HG03469 (cell line): ENCODE data around the gene TOR1A.

Source experiments
- ATAC-seq: cut with Tn5 transposase; IDR thresholded peaks from one replicate; pipeline ENCODE4 v1.9.1; 2021; ENCODE audit warnings: mild to moderate bottlenecking, moderate library complexity, moderate number of reproducible peaks; ENCODE audit not compliant: unreplicated experiment

Gene TOR1A, protein sequence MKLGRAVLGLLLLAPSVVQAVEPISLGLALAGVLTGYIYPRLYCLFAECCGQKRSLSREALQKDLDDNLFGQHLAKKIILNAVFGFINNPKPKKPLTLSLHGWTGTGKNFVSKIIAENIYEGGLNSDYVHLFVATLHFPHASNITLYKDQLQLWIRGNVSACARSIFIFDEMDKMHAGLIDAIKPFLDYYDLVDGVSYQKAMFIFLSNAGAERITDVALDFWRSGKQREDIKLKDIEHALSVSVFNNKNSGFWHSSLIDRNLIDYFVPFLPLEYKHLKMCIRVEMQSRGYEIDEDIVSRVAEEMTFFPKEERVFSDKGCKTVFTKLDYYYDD

DNA sequence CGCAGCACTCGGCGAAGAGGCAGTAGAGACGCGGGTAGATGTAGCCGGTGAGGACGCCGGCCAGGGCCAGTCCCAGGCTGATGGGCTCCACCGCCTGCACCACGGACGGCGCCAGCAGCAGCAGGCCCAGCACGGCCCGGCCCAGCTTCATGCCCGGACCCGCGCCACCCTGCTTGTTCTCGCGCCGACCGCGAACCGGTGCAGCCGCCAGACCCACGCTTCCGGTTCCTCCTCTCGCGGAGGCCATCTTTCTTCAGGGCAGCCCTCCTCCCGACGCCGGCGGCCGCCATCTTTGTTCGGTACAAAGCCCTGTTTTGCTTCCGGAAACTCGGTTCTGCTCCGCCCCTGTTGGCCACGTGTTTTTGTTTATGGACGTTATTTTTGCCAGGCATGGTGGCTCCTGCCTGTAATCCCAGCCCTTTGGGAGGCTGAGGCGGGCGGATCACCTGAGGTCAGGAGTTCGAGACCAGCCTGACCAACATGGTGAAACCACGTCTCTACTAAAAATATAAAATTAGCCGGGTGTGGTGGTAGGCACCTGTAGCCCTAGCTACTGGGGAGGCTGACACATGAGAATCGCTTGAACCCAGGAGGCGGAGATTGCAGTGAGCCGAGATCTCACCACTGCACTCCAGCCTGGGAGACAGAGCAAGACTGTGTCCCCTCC, at the start of gene TOR1A:
Gene TOR1A (minus strand): TSS at position 202 of the 667 bp plus-strand sequence. CDS start 51 bp downstream, at position 151.
- peak; percentile 67 for ATAC-seq

DNA sequence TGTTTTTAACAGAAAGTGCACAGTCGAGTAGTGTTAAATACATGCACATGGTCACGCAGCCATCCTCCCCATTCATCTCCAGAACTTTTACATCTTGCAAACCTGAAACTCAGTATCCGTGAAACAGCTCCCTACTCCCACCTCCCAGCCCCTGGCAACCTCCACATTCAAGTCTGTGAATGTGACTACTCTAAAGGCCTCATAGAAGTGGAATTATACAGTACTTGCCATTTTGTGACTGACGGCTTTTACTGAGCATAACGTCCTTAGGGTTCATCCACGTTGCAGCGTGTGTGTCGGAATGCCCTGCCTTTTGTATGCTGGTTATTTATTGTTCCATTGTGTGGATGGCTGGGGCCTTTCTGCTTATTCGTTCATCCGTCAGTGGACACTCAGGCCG, 47.1 kb upstream of the TOR1A start:
- no peak for ATAC-seq

- ATAC-seq: no peak
Measured at GRCh38 chr9:129869585-129870501, 45.9 kb upstream of the TOR1A start.

DNA sequence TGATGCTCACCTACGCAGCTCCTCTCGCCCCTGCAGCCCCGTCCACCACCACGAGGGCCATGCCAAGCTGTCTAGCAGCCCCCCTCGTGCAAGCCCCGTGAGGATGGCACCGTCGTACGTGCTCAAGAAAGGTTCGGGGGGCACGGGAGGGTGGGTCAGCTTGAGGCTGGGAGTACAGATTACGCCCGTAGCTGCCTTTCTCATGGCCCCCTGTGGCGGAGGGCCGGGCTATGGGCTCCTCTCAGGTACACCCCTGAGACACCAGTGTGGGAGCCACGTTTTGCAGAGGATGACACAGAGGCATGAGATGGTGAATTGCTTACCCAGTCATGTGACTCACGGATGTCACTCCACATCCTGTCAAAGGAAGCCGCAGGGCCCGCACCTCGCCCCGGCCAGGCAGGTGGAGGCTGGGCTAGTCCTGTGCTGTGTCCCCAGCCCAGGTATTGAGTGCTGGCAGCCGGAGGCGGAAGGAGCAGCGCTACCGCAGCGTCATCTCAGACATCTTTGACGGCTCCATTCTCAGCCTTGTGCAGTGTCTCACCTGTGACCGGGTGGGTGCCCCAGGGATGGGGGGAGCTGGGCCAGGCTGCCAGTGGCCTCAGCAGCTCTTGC, 45.0 kb upstream of the TOR1A start:
- no peak for ATAC-seq

GRCh38 chr9:129868023-129868871, 44.3 kb upstream of the TOR1A start:
- ATAC-seq: no peak

DNA sequence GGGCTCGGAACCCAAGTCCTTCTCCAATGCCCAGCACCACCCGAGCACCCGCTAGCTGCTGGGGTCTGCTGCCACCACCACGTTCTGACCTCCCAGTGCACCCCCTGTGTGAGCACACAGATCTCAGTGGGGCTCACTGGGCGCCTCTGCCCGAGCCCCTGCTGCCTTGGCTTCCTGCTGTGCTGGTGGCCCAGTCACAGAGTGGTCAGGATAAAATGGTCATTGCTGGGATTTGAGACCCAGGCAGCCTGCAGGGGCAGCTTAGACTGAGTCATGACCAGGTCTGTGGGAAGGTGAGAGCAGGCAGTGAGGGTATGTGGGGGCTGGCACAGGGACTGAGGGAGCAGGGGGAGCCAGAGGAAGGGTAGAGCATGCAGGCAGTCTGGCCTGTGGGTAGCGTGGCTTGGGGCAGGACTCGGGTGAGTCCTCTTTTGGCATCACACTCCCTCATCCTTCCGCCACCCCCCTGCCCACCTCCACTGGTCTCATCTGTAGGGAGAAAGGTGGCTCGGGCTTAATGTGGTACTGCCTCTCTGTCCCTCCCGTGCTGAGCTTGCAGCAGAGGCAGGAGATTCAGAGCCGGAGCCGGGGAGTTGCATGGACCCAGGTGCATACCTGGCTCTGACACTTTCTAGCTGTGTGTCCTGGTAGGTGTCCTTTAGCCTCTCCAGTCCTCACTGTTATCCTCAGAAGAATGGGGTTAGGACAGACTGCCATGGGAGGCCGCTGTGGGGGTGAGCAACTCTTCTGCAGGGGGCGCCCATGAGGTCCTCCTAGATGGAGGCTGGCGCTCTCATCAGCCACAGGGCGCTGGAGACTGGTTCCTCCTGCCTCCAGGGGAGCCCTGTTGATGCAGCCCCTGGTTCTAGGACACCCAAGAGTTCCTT, 43.4 kb upstream of the TOR1A start:
- no peak for ATAC-seq

- ATAC-seq: no peak
Measured at GRCh38 chr9:129866394-129867135, 42.6 kb upstream of the TOR1A start.

DNA sequence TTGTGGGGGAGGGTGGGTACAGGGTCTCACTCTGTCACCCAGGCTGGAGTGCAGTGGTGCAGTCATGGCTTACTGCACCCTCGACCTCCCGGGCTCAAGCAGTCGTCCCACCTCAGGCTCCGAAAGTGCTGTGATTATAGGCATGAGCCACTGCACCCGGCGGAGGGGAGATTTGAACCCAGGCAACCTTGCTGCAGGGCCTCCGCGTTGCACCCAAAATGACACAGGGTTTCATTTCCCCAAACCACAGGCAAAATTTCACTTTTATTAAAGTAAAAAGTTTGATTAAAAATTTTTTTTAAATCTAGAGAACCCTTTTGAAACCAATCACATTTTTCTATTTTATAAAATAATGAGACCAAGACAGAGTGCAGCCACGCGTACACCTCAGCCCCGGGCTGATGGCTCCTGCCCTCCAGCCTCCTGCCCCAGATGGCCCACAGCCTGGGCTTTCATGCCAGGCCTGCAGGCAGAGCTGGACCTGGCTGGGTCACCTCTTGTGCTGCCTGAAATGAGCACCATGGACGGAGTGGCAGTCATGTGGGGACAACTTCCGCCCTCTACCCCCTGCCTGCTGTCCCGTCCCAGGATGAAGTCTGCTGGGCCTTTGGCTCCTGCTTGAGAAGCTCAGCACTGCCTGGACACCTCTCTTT, 41.9 kb upstream of the TOR1A start:
- no peak for ATAC-seq

DNA sequence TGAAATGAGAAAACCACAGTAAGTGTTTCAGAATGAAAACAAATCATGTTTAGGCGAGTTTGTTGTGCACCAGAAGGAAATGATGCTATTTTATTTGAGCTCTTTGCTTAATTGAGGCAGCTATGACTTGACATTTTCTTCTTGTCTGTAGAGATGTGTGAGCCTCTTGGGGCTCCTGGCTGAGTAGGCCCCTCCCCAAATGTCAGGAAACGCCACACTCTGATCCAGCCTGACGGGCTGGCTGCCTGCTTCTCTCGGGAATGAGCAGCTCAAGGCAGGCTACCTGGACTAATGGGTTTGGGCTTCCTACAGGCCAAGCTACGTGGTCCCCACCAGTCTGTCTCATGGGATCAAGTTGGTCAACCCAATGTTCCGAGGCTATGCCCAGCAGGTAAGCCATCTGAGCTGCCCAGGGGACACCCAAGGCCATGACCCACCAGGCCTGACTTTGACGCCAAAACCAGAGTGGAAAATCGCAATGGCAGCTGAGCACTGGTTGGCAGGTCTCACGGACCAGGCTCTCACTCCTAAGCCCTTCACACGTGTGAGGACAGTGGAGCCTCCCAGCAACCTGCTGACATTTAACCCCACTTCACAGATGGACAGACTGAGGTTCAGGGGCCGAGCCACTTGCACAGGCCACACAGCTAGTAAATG, 41.2 kb upstream of the TOR1A start:
- ATAC-seq: no peak

DNA sequence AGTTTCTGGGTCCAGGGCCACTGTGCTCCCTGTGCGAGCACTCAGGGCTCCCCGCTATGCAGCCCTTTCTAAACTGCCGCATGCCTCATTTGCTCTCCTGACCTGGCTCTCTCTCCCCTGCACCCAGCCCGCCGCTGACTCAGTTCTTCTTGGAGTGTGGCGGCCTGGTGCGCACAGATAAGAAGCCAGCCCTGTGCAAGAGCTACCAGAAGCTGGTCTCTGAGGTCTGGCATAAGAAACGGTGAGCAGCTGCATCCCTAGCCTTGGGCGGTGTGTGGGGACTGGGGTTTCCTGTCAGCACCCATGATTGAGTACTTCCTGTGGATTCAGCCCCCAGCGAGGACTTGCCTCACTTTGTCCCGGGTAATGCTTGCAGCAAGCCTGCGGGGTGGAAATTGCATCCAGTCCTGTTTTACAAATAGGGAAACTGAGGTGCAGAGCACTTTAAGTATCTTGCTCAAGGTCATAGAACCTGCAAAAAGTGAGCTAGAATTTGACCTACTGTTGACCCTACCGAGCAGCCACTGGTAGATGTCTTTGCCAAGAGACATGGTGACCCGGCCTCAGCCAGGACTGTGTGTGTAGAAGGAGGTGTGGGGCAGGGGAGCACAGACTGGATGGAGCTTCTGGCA, 39.2 kb upstream of the TOR1A start:
- ATAC-seq: no peak

GRCh38 chr9:129861447-129861827, 37.5 kb upstream of the TOR1A start:
- ATAC-seq: no peak

DNA sequence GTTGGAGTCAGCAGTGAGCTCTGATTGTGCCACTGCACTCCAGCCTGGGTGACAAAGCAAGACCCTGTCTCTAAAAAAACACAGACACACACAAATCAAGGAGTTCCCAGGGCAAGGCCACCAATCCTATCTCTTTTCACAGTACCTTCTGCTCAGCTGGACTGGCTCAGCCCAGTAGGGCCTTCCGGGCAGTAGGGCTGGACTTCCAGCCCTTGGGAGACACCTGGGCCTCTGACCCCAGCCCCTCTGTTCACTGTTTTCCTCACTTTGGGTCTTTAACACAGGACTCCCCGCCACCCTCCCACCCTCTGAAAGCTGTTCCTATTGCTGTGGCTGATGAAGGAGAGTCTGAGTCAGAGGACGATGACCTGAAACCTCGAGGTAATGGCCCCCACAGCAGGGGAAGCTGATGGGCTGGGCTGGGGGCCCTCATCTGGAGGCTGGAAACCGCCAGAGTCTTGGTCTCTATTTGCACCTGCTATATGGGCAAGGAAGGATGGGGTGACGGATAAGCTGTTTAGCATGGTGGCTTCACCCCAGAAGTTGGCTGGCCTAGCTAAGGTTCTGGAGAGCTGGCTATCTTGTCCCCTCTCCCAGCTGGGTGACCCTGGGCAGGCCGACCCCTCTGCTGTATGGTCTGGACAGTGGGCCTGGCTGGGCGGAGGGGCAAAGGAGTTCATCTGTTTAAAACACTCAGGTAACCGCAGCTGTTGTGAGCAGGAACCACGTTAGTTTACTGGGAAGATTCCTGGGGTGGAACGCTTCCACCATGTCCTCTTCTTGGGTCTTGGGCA, 36.9 kb upstream of the TOR1A start:
- ATAC-seq: no peak

DNA sequence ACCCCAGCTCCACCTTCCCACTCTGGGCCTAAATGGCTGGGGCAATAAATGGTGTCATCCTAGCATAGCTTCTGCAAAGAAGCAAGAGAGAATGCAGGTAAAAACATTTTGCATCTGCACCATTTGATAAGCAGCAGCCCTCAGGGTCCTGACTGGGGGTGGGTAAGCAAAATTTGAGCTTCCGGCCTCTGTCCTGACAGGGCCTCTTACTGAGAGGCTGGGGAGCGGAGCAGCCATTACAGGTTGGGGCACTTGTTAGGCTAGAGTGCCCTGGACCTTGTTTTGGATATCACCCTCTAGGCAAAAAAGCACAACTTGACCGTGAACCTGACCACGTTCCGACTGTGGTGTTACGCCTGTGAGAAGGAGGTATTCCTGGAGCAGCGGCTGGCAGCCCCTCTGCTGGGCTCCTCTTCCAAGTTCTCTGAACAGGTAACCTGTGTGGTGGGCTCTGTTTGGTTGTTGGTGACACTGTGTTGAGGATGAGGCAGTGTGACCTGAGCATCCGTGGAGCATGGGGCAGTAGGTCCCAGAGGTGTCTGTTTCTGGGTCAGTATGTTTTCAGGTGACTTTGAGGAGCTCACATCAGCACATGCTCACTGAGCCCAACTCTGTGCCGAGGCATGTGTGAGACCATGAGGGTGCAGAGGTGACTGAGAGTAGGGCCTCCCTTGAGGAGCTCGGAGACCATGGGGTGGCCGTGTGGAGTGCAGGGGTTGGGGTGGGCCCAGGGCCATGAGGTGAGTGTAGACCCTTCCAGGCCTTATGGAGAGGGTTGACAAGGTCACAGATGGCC, 34.4 kb upstream of the TOR1A start:
- ATAC-seq: no peak

DNA sequence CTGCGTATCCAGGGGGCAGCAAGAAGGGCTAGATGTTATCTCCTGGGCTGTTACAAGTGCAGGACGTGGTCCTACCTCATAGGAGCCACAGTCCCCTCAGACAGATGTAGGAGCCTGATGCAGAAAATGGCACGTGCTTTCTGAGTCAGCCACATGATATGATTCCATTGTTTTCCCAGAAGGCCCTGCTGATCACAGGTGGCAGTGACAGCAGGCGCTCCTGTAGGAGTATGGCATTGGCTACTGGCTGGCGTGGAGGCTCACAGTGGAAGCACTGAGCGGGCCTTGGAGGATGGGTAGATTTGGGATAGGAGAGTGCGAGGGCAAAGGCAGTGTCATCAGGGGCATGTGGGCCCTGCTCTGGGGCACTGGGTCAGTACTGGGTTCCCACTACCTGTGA, 33.3 kb upstream of the TOR1A start:
- no peak for ATAC-seq

- ATAC-seq: no peak
Measured at GRCh38 chr9:129854588-129855110, 30.7 kb upstream of the TOR1A start.
